Measurements from ENCODE around the gene RPUSD1. TPM values are rescaled to one million over a fixed set of nuclear protein-coding genes. Genes with fewer than 3 reads are reported as not detected.
A peak's percentile ranks its signal among the peaks of the same experiment; 100 is the strongest.

The RPUSD1 gene
- total RNA-seq, 4 donors from 2014 or later = 5.9 to 80.0 (median 16.7) TPM

GRCh38 chr16:790086-790485 is 1.9 kb upstream of the RPUSD1 start:
- intact Hi-C loops (cut with DNase I; ENCODE audit: low total_unique reads) = no loop called here
- no peaks in the 10 kb centered on the region for H3K36me3 ChIP-seq
- TF ChIP-seq POLR2A (IDR thresholded peaks at IDR 0.05) (no peak), CTCF (IDR thresholded peaks at IDR 0.05) (no peak)
- no peak overlapping the region for H3K27ac ChIP-seq
- DNase-seq = no peak
- no peaks in the 10 kb centered on the region for H3K9me3 ChIP-seq
- peaks cover 0 to 14% of the 10 kb centered on the region in 2 donors for H3K4me1 ChIP-seq
- H3K4me3 ChIP-seq = no peak overlapping the region
- no peaks in the 10 kb centered on the region for H3K27me3 ChIP-seq

GRCh38 chr16:789191-789850 is 1.1 kb upstream of the RPUSD1 start:
- no peak for DNase-seq
- TF ChIP-seq CTCF (IDR thresholded peaks at IDR 0.05) (no peak), POLR2A (IDR thresholded peaks at IDR 0.05) (no peak)
- H3K27me3 ChIP-seq = no peaks in the 10 kb centered on the region
- peak overlapping the region in 1 of 2 donors; percentile 70 for H3K4me3 ChIP-seq
- H3K4me1 ChIP-seq = peaks cover 0 to 14% of the 10 kb centered on the region in 2 donors
- intact Hi-C loops (cut with DNase I; ENCODE audit: low total_unique reads) = no loop called here
- H3K36me3 ChIP-seq = no peaks in the 10 kb centered on the region
- H3K27ac ChIP-seq = no peak overlapping the region
- H3K9me3 ChIP-seq = no peaks in the 10 kb centered on the region

GRCh38 chr16:788399-789126 is 382 bp upstream of the RPUSD1 start, which contains the start of gene CHTF18:
CHTF18 (plus strand) TSS chr16:788620; CDS start chr16:788685, 65 bp downstream.
- no peaks in the 10 kb centered on the region for H3K9me3 ChIP-seq
- intact Hi-C loops (cut with DNase I; ENCODE audit: low total_unique reads) = no loop called here
- DNase-seq = peak; percentile 91 to 94
- H3K36me3 ChIP-seq = no peaks in the 10 kb centered on the region
- H3K4me1 ChIP-seq = peaks cover 0 to 14% of the 10 kb centered on the region in 2 donors
- peak within 1 kb of the TSS; percentile 69 to 70 for H3K4me3 ChIP-seq
- no peaks in the 10 kb centered on the region for H3K27me3 ChIP-seq
- TF ChIP-seq POLR2A (IDR thresholded peaks at IDR 0.05) (peak in 1 of 2 donors; percentile 22), CTCF (IDR thresholded peaks at IDR 0.05) (no peak)
- H3K27ac ChIP-seq = peak within 1 kb of the TSS; percentile 56 to 74

GRCh38 chr16:787321-787966 is 737 bp downstream of the RPUSD1 start:
- H3K4me3 ChIP-seq = peak overlapping the region; percentile 58 to 67
- H3K27me3 ChIP-seq = no peaks in the 10 kb centered on the region
- H3K4me1 ChIP-seq = peaks cover 0 to 14% of the 10 kb centered on the region in 2 donors
- no peak for DNase-seq
- peak overlapping the region in 1 of 2 donors; percentile 74 for H3K27ac ChIP-seq
- H3K9me3 ChIP-seq = no peaks in the 10 kb centered on the region
- H3K36me3 ChIP-seq = no peaks in the 10 kb centered on the region
- intact Hi-C loops (cut with DNase I; ENCODE audit: low total_unique reads) = no loop called here
- TF ChIP-seq CTCF (IDR thresholded peaks at IDR 0.05) (no peak), POLR2A (IDR thresholded peaks at IDR 0.05) (no peak)

Data from uterus (tissue), 4 donors.